Measurements from ENCODE around the gene SLC30A2. TPM values are rescaled to one million over a fixed set of nuclear protein-coding genes. Genes with fewer than 3 reads are reported as not detected.

The SLC30A2 gene
- total and polyA plus RNA-seq, 10 of the 15 experiments (the other 5 are each of a cell fraction or from before 2014, with no cell fraction given) = 0.13 TPM; not detected in 9

GRCh38 chr1:26012864-26013263 lies 33.1 kb downstream of the SLC30A2 start:
- 0% methylated on average over 3 of the region's 3 CpGs for WGBS (ENCODE audit: insufficient coverage, insufficient replicate concordance, low lambda C conversion rate, missing lambda C conversion rate)
- Histone ChIP-seq H3K4me3 (no peak overlapping the region), H3K4me2 (ENCODE audit: control insufficient read depth, insufficient read depth) (no peak overlapping the region), H2AFZ (ENCODE audit: control insufficient read depth, low read depth, low read length) (no peak overlapping the region), H3K4me1 (ENCODE audit: control insufficient read depth, insufficient read depth, low read length) (peaks cover 4% of the 10 kb centered on the region; the same call in 1 of the 2 replicates), H3K79me2 (ENCODE audit: control insufficient read depth, insufficient read depth, low read length) (no peaks in the 10 kb centered on the region), H3K9me3 (replicated peaks; ENCODE audit: control insufficient read depth, insufficient read depth, low read length) (no peaks in the 10 kb centered on the region), H3K9ac (ENCODE audit: control insufficient read depth, insufficient read depth, low read length) (no peak overlapping the region), H3K27ac (ENCODE audit: control insufficient read depth, insufficient read depth) (no peak overlapping the region), H3K27me3 (replicated peaks in 1 of 2; ENCODE audit: control insufficient read depth in 2 of 2, insufficient read depth in 2 of 2, low read length in 1 of 2) (no peaks in the 10 kb centered on the region), H4K20me1 (ENCODE audit: control insufficient read depth, insufficient read depth) (no peaks in the 10 kb centered on the region), H3K36me3 (ENCODE audit: control insufficient read depth in 2 of 2, insufficient read depth in 2 of 2, low read length in 1 of 2) (no peaks in the 10 kb centered on the region)
- ChIA-PET SMC1A (ENCODE audit: uncharacterized antibody, unreplicated experiment) (no interaction called here), CTCF (interaction anchor here (1.0 to 1.1 kb wide), 2 partner anchors 24 to 117 kb away, joined by 3 to 4 read pairs; no protein-coding TSS in a partner anchor), POLR2A (no interaction called here), RAD21 (ENCODE audit: unreplicated experiment) (no interaction called here)
- in situ Hi-C loops (cut with MboI) (no loop called here), intact Hi-C loops (cut with micrococcal nuclease; ENCODE audit: unreplicated experiment) (no loop called here)
- no peak for DNase-seq (ENCODE audit: low read depth, low spot score)
- TF ChIP-seq HDGF (IDR thresholded peaks at IDR 0.05) = no peak
- TF ChIP-seq EZH2 (IDR thresholded peaks at IDR 0.05; ENCODE audit: borderline replicate concordance, control insufficient read depth, low read depth, low read length) = no peak
- TF ChIP-seq SREBF2 (IDR thresholded peaks at IDR 0.05; ENCODE audit: low read length) = no peak
- TF ChIP-seq FOS (IDR thresholded peaks at IDR 0.05; ENCODE audit: borderline replicate concordance, extremely low read depth, insufficient read length) = no peak
- TF ChIP-seq ZBTB11 (CRISPR knock-in tag; IDR thresholded peaks at IDR 0.05) = no peak
- TF ChIP-seq FOXM1 (IDR thresholded peaks at IDR 0.05; ENCODE audit: low read depth, low read length) = no peak
- no peak for TF ChIP-seq POU2F2 (IDR thresholded peaks at IDR 0.05; ENCODE audit: borderline replicate concordance, low read depth, low read length)
- TF ChIP-seq ZBTB33 (IDR thresholded peaks at IDR 0.05) = no peak
- no peak for TF ChIP-seq NFIC (IDR thresholded peaks at IDR 0.05; ENCODE audit: low read depth, low read length)
- no peak for ATAC-seq
- no peak for FAIRE-seq
- no TSS peak for BruUV-seq (replicated peaks)
